ENCODE measurements around the gene OTUD6A. TPM values are rescaled to one million over a fixed set of nuclear protein-coding genes. Genes with fewer than 3 reads are reported as not detected.

The OTUD6A gene
- total RNA-seq, 4 donors from 2014 or later: not detected

GRCh38 chrX:70088751-70089150 lies 26.5 kb downstream of the OTUD6A start:
- no peaks in the 10 kb centered on the region for H3K4me1 ChIP-seq
- DNase-seq: no peak
- H3K9me3 ChIP-seq: no peaks in the 10 kb centered on the region
- no peak overlapping the region for H3K4me3 ChIP-seq
- no peak overlapping the region for H3K27ac ChIP-seq
- in situ Hi-C loops (cut with MboI; ENCODE audit: low pct_ligation_motif_present in 1 of 4, low pct_unique_long_range_greater_than_20kb in 1 of 4, low sequenced_read_pairs in 3 of 4): loop anchor here in 1 of 4 donors (25.0 kb wide), 1 partner anchor 601 kb away; no protein-coding TSS in a partner anchor
- no peaks in the 10 kb centered on the region for H3K27me3 ChIP-seq
- no peak for TF ChIP-seq POLR2A (IDR thresholded peaks at IDR 0.05)
- no peak for TF ChIP-seq CTCF (IDR thresholded peaks at IDR 0.05)
- TF ChIP-seq EP300 (IDR thresholded peaks at IDR 0.05; ENCODE audit: low read depth): no peak
- no peak for TF ChIP-seq POLR2AphosphoS5 (IDR thresholded peaks at IDR 0.05)
- no peaks in the 10 kb centered on the region for H3K36me3 ChIP-seq
- intact Hi-C loops (cut with DNase I; ENCODE audit: low total_unique reads): no loop called here

GRCh38 chrX:70089604-70090297 lies 27.5 kb downstream of the OTUD6A start:
- 46 to 60% methylated on average over 1 of the region's 1 CpG for WGBS, 2 donors (ENCODE audit: low coverage in 1 of 2)
- intact Hi-C loops (cut with DNase I; ENCODE audit: low total_unique reads) (no loop called here), in situ Hi-C loops (cut with MboI; ENCODE audit: low pct_ligation_motif_present in 1 of 4, low pct_unique_long_range_greater_than_20kb in 1 of 4, low sequenced_read_pairs in 3 of 4) (loop anchor here in 1 of 4 donors (25.0 kb wide), 1 partner anchor 602 kb away; no protein-coding TSS in a partner anchor)
- Histone ChIP-seq H3K4me1 (no peaks in the 10 kb centered on the region), H3K36me3 (no peaks in the 10 kb centered on the region), H3K27ac (no peak overlapping the region), H3K4me3 (no peak overlapping the region), H3K27me3 (no peaks in the 10 kb centered on the region), H3K9me3 (no peaks in the 10 kb centered on the region)
- no peak for TF ChIP-seq CTCF (IDR thresholded peaks at IDR 0.05)
- no peak for TF ChIP-seq POLR2A (IDR thresholded peaks at IDR 0.05)
- no peak for TF ChIP-seq POLR2AphosphoS5 (IDR thresholded peaks at IDR 0.05)
- TF ChIP-seq EP300 (IDR thresholded peaks at IDR 0.05; ENCODE audit: low read depth): no peak
- no peak for DNase-seq

- TF ChIP-seq EP300 (IDR thresholded peaks at IDR 0.05; ENCODE audit: low read depth) (no peak), POLR2AphosphoS5 (IDR thresholded peaks at IDR 0.05) (no peak), POLR2A (IDR thresholded peaks at IDR 0.05) (no peak), CTCF (IDR thresholded peaks at IDR 0.05) (no peak)
- Histone ChIP-seq H3K4me1 (no peaks in the 10 kb centered on the region), H3K4me3 (no peak overlapping the region), H3K9me3 (no peaks in the 10 kb centered on the region), H3K36me3 (no peaks in the 10 kb centered on the region), H3K27ac (no peak overlapping the region), H3K27me3 (no peaks in the 10 kb centered on the region)
- 86% methylated on average over 4 of the region's 4 CpGs; no CpG with 5 or more reads in 1 of the 2 donors for WGBS, 2 donors (ENCODE audit: low coverage in 1 of 2)
- in situ Hi-C loops (cut with MboI; ENCODE audit: low pct_ligation_motif_present in 1 of 4, low pct_unique_long_range_greater_than_20kb in 1 of 4, low sequenced_read_pairs in 3 of 4): loop anchor here in 1 of 4 donors (25.0 kb wide), 1 partner anchor 605 kb away; no protein-coding TSS in a partner anchor
- intact Hi-C loops (cut with DNase I; ENCODE audit: low total_unique reads): no loop called here
- DNase-seq: no peak
These were observed 30.0 kb downstream of the OTUD6A start for GRCh38 chrX:70092247-70092646.

DNA sequence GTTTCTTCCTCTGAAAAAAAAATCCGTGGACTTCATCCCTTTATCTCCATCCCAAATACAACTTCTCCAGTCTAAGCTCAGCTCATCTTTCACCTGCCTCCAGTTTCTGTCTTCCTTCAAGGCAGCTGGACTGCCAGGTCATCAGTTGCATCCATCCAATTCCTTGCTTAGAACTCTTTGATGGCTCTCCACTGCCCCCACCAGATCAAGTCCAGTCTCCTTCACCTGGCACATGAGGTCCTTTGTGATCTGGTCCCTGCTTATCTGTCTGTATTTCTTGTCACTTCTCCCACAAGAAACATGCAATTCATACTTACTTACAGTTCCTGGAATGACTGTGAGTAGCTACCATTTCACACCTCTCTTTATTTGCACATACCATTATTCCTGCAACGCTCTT lies 33.8 kb downstream of the OTUD6A start:
- 58% methylated on average over 2 of the region's 2 CpGs; no CpG with 5 or more reads in 1 of the 2 donors for WGBS, 2 donors (ENCODE audit: low coverage in 1 of 2)
- H3K4me1 ChIP-seq: no peaks in the 10 kb centered on the region
- intact Hi-C loops (cut with DNase I; ENCODE audit: low total_unique reads): no loop called here
- no peak for DNase-seq
- no peaks in the 10 kb centered on the region for H3K9me3 ChIP-seq
- no peak overlapping the region for H3K27ac ChIP-seq
- in situ Hi-C loops (cut with MboI; ENCODE audit: low pct_ligation_motif_present in 1 of 4, low pct_unique_long_range_greater_than_20kb in 1 of 4, low sequenced_read_pairs in 3 of 4): loop anchor here in 1 of 4 donors (25.0 kb wide), 1 partner anchor 609 kb away; no protein-coding TSS in a partner anchor
- H3K4me3 ChIP-seq: no peak overlapping the region
- no peaks in the 10 kb centered on the region for H3K27me3 ChIP-seq
- H3K36me3 ChIP-seq: no peaks in the 10 kb centered on the region
- TF ChIP-seq EP300 (IDR thresholded peaks at IDR 0.05; ENCODE audit: low read depth) (no peak), POLR2A (IDR thresholded peaks at IDR 0.05) (no peak), CTCF (IDR thresholded peaks at IDR 0.05) (no peak), POLR2AphosphoS5 (IDR thresholded peaks at IDR 0.05) (no peak)

Measured in transverse colon (tissue), 4 donors.